B cell (primary cell): Measurements from ENCODE around the gene MSL3. TPM values are rescaled to one million over a fixed set of nuclear protein-coding genes. Genes with fewer than 3 reads are reported as not detected.
A peak's percentile ranks its signal among the peaks of the same experiment; 100 is the strongest.

Source experiments
- ATAC-seq: fragments of 200-7000 bp; cut with Tn5 transposase; one replicate; pipeline ENCODE4 v1.10.0; 2021; ENCODE audit warnings: low read depth, mild to moderate bottlenecking, moderate number of reproducible peaks, moderate library complexity
- CTCF ChIA-PET: fragments of 350-600 bp; sonication (Branson Sonifier 250); formaldehyde crosslinking; loops from one replicate; lab custom pipeline; 2021; ENCODE audit warnings: antibody characterized with exemption, inconsistent platforms; lab: Charles Lee
- POLR2A ChIA-PET: fragments of 350-600 bp; sonication (Branson Sonifier 250); formaldehyde crosslinking; loops from one replicate; lab custom pipeline; 2021; ENCODE audit warnings: antibody characterized with exemption; lab: Charles Lee
- DNase-seq: peaks from one replicate; pipeline ENCODE4 v3.0.0; 2013
- H2AFZ ChIP-seq: 2 replicates; pipeline ENCODE4 v1.6.1; 2012; ENCODE audit warnings: mild to moderate bottlenecking, low read depth, low read length; ENCODE audit not compliant: insufficient read depth, poor library complexity, severe bottlenecking
- H3K27ac ChIP-seq, 2 donors: 1 replicate in 1 of 2; 2 replicates in 1 of 2; pipeline ENCODE4 v1.5.1; 2012 to 2013; ENCODE audit warnings: low read length in 2 of 2, mild to moderate bottlenecking in 2 of 2, moderate library complexity in 1 of 2
- H3K27me3 ChIP-seq, 4 experiments: fragments of 200-600 bp in 1 of 4; sonication (generic) in 1 of 4; replicated peaks in 1 of 4; 1 replicate in 2 of 4; 2 replicates in 2 of 4; pipeline versions ENCODE4 v1.6.1 to v1.7.0; 2013 to 2016; ENCODE audit warnings: low read length in 3 of 4, mild to moderate bottlenecking in 2 of 4, mixed read lengths in 1 of 4, moderate library complexity in 1 of 4; ENCODE audit not compliant: insufficient read depth in 4 of 4, control insufficient read depth in 3 of 4; ENCODE audit errors: control extremely low read depth in 1 of 4
- H3K36me3 ChIP-seq, 2 experiments: replicated peaks in 1 of 2; 1 replicate in 1 of 2; 2 replicates in 1 of 2; pipeline versions ENCODE4 v1.6.1 to v1.7.1; 2013; ENCODE audit warnings: low read length in 1 of 2; ENCODE audit not compliant: insufficient read depth in 2 of 2, control insufficient read depth in 1 of 2; ENCODE audit errors: control extremely low read depth in 1 of 2, extremely low read depth in 1 of 2
- H3K4me1 ChIP-seq, 2 donors: fragments of 200-600 bp in 1 of 2; sonication (generic) in 1 of 2; 1 replicate in 1 of 2; 2 replicates in 1 of 2; pipeline versions ENCODE4 v1.5.1 to v1.6.1; 2013 to 2017; ENCODE audit warnings: low read length in 2 of 2; ENCODE audit not compliant: control insufficient read depth in 2 of 2, insufficient read depth in 2 of 2
- H3K4me2 ChIP-seq: replicated peaks from 2 replicates; pipeline ENCODE3; 2012; ENCODE audit warnings: mild to moderate bottlenecking, low read depth, low read length; ENCODE audit not compliant: poor library complexity, severe bottlenecking
- H3K4me3 ChIP-seq, 5 experiments: fragments of 200-600 bp in 1 of 5; sonication (generic) in 1 of 5; 1 replicate in 3 of 5; 2 replicates in 2 of 5; pipeline versions ENCODE4 v1.5.1 to v1.7.0; 2011 to 2016; ENCODE audit warnings: low read length in 4 of 5, mild to moderate bottlenecking in 4 of 5, low read depth in 2 of 5, control low read depth in 1 of 5, moderate library complexity in 1 of 5; ENCODE audit not compliant: insufficient read depth in 1 of 5; ENCODE audit errors: control extremely low read depth in 1 of 5, extremely low read depth in 1 of 5
- H3K79me2 ChIP-seq: fragments of 200-600 bp; sonication (generic); one replicate; pipeline ENCODE4 v1.6.0; 2016; ENCODE audit warnings: low read length; ENCODE audit not compliant: control insufficient read depth, insufficient read depth
- H3K9ac ChIP-seq: fragments of 200-600 bp; sonication (generic); 2 replicates; pipeline ENCODE4 v1.6.1; 2017; ENCODE audit warnings: mild to moderate bottlenecking, low read length, moderate library complexity
- H3K9me3 ChIP-seq, 3 donors: one replicate each; pipeline versions ENCODE4 v1.6.1 to v1.7.1; 2013; ENCODE audit warnings: low read length in 2 of 3; ENCODE audit not compliant: control insufficient read depth in 2 of 3, insufficient read depth in 1 of 3; ENCODE audit errors: control extremely low read depth in 1 of 3
- H4K20me1 ChIP-seq: 2 replicates; pipeline ENCODE4 v1.6.0; 2012; ENCODE audit warnings: mild to moderate bottlenecking, low read length; ENCODE audit not compliant: insufficient read depth, control insufficient read depth, poor library complexity, severe bottlenecking
- H3K27ac Mint-ChIP-seq: one replicate; pipeline ENCODE4 v1.8.0; 2021; ENCODE audit warnings: mixed read lengths
- H3K27me3 Mint-ChIP-seq: one replicate; pipeline ENCODE4 v1.8.0; 2021; ENCODE audit warnings: mixed read lengths
- H3K4me1 Mint-ChIP-seq: one replicate; pipeline ENCODE4 v1.8.0; 2021; ENCODE audit warnings: mixed read lengths
- H3K4me3 Mint-ChIP-seq: one replicate; pipeline ENCODE4 v1.8.0; 2021; ENCODE audit warnings: mixed read lengths
- H3K9me3 Mint-ChIP-seq: one replicate; pipeline ENCODE4 v1.8.0; 2022; ENCODE audit warnings: mixed read lengths; ENCODE audit not compliant: insufficient read depth
- CTCF ChIP-seq: fragments of 200-600 bp; IDR thresholded peaks from one replicate; pipeline ENCODE4 v1.8.0; 2022; ENCODE audit warnings: antibody characterized with exemption, mild to moderate bottlenecking
- EZH2 ChIP-seq: IDR thresholded peaks from 2 replicates; pipeline ENCODE4 v1.6.1; 2012; ENCODE audit warnings: borderline replicate concordance, low read depth, mild to moderate bottlenecking, moderate library complexity, low read length; ENCODE audit not compliant: insufficient read depth, poor library complexity, severe bottlenecking
- WGBS: methylation state at CpG from one replicate; pipeline ENCODE4 v1.1.5; 2013; ENCODE audit warnings: missing lambda C conversion rate; ENCODE audit not compliant: insufficient coverage; 5-methylcytosine and 5-hydroxymethylcytosine counted together
- intact Hi-C: fragments of 100-400 bp; cut with micrococcal nuclease; formaldehyde crosslinking; loops from one replicate; pipeline ENCODE4 v1.10.0; 2022
- polyA plus RNA-seq: library from polyadenylated mRNA; depleted of rRNA; stranded (reverse); fragments of >200 nt; gene quantifications from 2 replicates; pipeline ENCODE4 v1.2.3, GENCODE V29; 2012
- total RNA-seq, 2 donors: library from RNA; stranded (reverse); fragments of 120-200 nt in 1 of 2; gene quantifications; 1 replicate in 1 of 2; 2 replicates in 1 of 2; pipeline versions ENCODE4 v1.2.3 to v1.2.4, GENCODE V29; 2013 to 2022

MSL3 gene
- total and polyA plus RNA-seq, 2 donors (not counting 1 experiment from before 2014, with no cell fraction given) = 76.3 to 88.7 TPM

- Histone ChIP-seq H3K27ac (peak overlapping the region; percentile 19 to 89), H3K4me2 (peak overlapping the region; percentile 82), H3K36me3 (peaks cover 1 to 44% of the 10 kb centered on the region in 2 experiments), H3K9me3 (no peaks in the 10 kb centered on the region), H3K4me3 (peak overlapping the region; percentile 30 to 86 (median 70)), H3K9ac (peak overlapping the region; percentile 50), H3K4me1 (peaks cover 16 to 35% of the 10 kb centered on the region in 2 donors), H2AFZ (no peak overlapping the region), H4K20me1 (no peaks in the 10 kb centered on the region), H3K79me2 (peaks cover 8% of the 10 kb centered on the region), H3K27me3 (no peaks in the 10 kb centered on the region)
- no peak for ATAC-seq
- Mint-ChIP-seq H3K9me3 (no peaks in the 10 kb centered on the region), H3K27me3 (no peaks in the 10 kb centered on the region), H3K4me1 (peaks cover 52% of the 10 kb centered on the region), H3K27ac (peak overlapping the region; percentile 76), H3K4me3 (peak overlapping the region; percentile 72)
- intact Hi-C loops = no loop called here
- ChIA-PET CTCF (interaction anchor here (4.8 kb wide), 1 partner anchor 9 kb away, joined by 31 read pairs; no protein-coding TSS in a partner anchor), POLR2A (no interaction called here)
- TF ChIP-seq CTCF = no peak
- no peak for TF ChIP-seq EZH2
- WGBS = no CpG with 5 or more reads among the region's 3 CpGs
- no peak for DNase-seq
Measured at GRCh38 chrX:11760958-11761357, 2.9 kb downstream of the MSL3 start.

GRCh38 chrX:11764602-11765067 is 6.6 kb downstream of the MSL3 start:
- DNase-seq (no peak), ATAC-seq (no peak)
- Mint-ChIP-seq H3K4me1 (peaks cover 64% of the 10 kb centered on the region), H3K9me3 (no peaks in the 10 kb centered on the region), H3K27me3 (no peaks in the 10 kb centered on the region), H3K4me3 (peak overlapping the region; percentile 30), H3K27ac (peak overlapping the region; percentile 37)
- peak overlapping the region; percentile 39 for H3K4me2 ChIP-seq
- H3K36me3 ChIP-seq = peaks cover 1 to 68% of the 10 kb centered on the region in 2 experiments
- intact Hi-C loops = no loop called here
- peaks cover 8% of the 10 kb centered on the region for H3K79me2 ChIP-seq
- WGBS = 62% methylated on average over 2 of the region's 8 CpGs
- peak overlapping the region in 1 of 2 donors; percentile 28 for H3K27ac ChIP-seq
- no peaks in the 10 kb centered on the region for H4K20me1 ChIP-seq
- no peak overlapping the region for H2AFZ ChIP-seq
- TF ChIP-seq EZH2 (no peak), CTCF (no peak)
- H3K27me3 ChIP-seq = no peaks in the 10 kb centered on the region
- no peaks in the 10 kb centered on the region for H3K9me3 ChIP-seq
- ChIA-PET CTCF (no interaction called here), POLR2A (no interaction called here)
- peaks cover 21 to 36% of the 10 kb centered on the region in 2 donors for H3K4me1 ChIP-seq
- no peak overlapping the region for H3K4me3 ChIP-seq
- H3K9ac ChIP-seq = no peak overlapping the region
